Loucy (cell line): Measurements from ENCODE around the gene CTSA.
"Not testable (repeated sequence)": the region's sequence is repeated elsewhere in the genome, so short reads cannot be mapped to it uniquely, and the experiment has no call there.

Source experiments
- EZH2phosphoT487 ChIP-seq: fragments of 200-600 bp; IDR thresholded peaks from 2 replicates; pipeline ENCODE4 v1.6.1; 2018; ENCODE audit warnings: antibody characterized with exemption, mild to moderate bottlenecking, moderate library complexity, borderline replicate concordance
- TF ChIP-seq, protein P1 (sequence below): fragments of 200-600 bp; sonication (generic); conservative IDR thresholded peaks from 2 replicates; pipeline ENCODE4 v1.5.1; 2014; ENCODE audit warnings: mild to moderate bottlenecking, antibody characterized with exemption, low read length

GRCh38 chr20:45931680-45932079 lies 40.5 kb downstream of the CTSA start:
- TF ChIP-seq, protein P1, sequence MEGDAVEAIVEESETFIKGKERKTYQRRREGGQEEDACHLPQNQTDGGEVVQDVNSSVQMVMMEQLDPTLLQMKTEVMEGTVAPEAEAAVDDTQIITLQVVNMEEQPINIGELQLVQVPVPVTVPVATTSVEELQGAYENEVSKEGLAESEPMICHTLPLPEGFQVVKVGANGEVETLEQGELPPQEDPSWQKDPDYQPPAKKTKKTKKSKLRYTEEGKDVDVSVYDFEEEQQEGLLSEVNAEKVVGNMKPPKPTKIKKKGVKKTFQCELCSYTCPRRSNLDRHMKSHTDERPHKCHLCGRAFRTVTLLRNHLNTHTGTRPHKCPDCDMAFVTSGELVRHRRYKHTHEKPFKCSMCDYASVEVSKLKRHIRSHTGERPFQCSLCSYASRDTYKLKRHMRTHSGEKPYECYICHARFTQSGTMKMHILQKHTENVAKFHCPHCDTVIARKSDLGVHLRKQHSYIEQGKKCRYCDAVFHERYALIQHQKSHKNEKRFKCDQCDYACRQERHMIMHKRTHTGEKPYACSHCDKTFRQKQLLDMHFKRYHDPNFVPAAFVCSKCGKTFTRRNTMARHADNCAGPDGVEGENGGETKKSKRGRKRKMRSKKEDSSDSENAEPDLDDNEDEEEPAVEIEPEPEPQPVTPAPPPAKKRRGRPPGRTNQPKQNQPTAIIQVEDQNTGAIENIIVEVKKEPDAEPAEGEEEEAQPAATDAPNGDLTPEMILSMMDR = not testable (repeated sequence)
- not testable (repeated sequence) for TF ChIP-seq EZH2phosphoT487
